Measurements from ENCODE around the gene INAFM1. TPM values are rescaled to one million over a fixed set of nuclear protein-coding genes. Genes with fewer than 3 reads are reported as not detected.

The INAFM1 gene
- total and polyA plus RNA-seq, 4 donors: 1.5 to 2.5 (median 1.9) TPM

Small RNA genes within 50 kb of the gene (small RNA-seq; reads per million reads assigned to genes)
- gene MIR3190: not detected

Other genes with a start within 250 kb of the INAFM1 start
- 10 to 100 TPM; 11.5 to 12.4 TPM for gene TMEM160, start 226.3 kb upstream of the INAFM1 start, total RNA-seq
- 10 to 100 TPM; 32.1 to 49.2 TPM for gene TMEM160, start 226.3 kb upstream of the INAFM1 start, polyA plus RNA-seq
- gene ZC3H4, start 161.1 kb upstream of the INAFM1 start, total RNA-seq: 10 to 100 TPM in 1 of 2 donors, 1 to 10 TPM in 1; 7.7 to 11.8 TPM
- gene ZC3H4, start 161.1 kb upstream of the INAFM1 start, polyA plus RNA-seq: 1 to 10 TPM; 2.9 to 4.8 TPM
- 10 to 100 TPM; 22.3 to 31.8 TPM for gene SAE1, start 144.1 kb upstream of the INAFM1 start, total RNA-seq
- gene SAE1, start 144.1 kb upstream of the INAFM1 start, polyA plus RNA-seq: 10 to 100 TPM; 19.0 to 31.7 TPM
- 1 to 10 TPM; 1.0 to 2.1 TPM for gene BBC3, start 43.7 kb upstream of the INAFM1 start, total RNA-seq
- 1 to 10 TPM in 1 of 2 donors, under 1 TPM in 1; 0.35 to 2.6 TPM for gene BBC3, start 43.7 kb upstream of the INAFM1 start, polyA plus RNA-seq
- gene CCDC9, start 18.4 kb upstream of the INAFM1 start, total RNA-seq: 1 to 10 TPM; 2.8 to 8.1 TPM
- 1 to 10 TPM; 1.4 to 8.0 TPM for gene CCDC9, start 18.4 kb upstream of the INAFM1 start, polyA plus RNA-seq
- 1 to 10 TPM; 1.8 to 5.3 TPM for gene C5AR1, start 35.0 kb downstream of the INAFM1 start, total RNA-seq
- gene C5AR1, start 35.0 kb downstream of the INAFM1 start, polyA plus RNA-seq: 1 to 10 TPM; 2.5 to 3.9 TPM
- gene C5AR2, start 57.3 kb downstream of the INAFM1 start, total RNA-seq: 1 to 10 TPM; 1.8 to 2.8 TPM
- gene C5AR2, start 57.3 kb downstream of the INAFM1 start, polyA plus RNA-seq: 1 to 10 TPM in 1 of 2 donors, under 1 TPM in 1; 0.61 to 1.8 TPM
- gene DHX34, start 74.4 kb downstream of the INAFM1 start, total RNA-seq: 10 to 100 TPM in 1 of 2 donors, 1 to 10 TPM in 1; 6.2 to 11.6 TPM
- gene DHX34, start 74.4 kb downstream of the INAFM1 start, polyA plus RNA-seq: 1 to 10 TPM; 3.1 to 6.1 TPM
- 1 to 10 TPM in 1 of 2 donors, under 1 TPM in 1; 0.79 to 1.3 TPM for gene MEIS3, start 144.6 kb downstream of the INAFM1 start, total RNA-seq
- gene MEIS3, start 144.6 kb downstream of the INAFM1 start, polyA plus RNA-seq: under 1 TPM; 0.50 to 0.99 TPM
- under 1 TPM in 1 of 2 donors, not detected in 1; 0.25 TPM for gene SLC8A2, start 197.0 kb downstream of the INAFM1 start, total RNA-seq
- under 1 TPM in 1 of 2 donors, not detected in 1; 0.01 TPM for gene SLC8A2, start 197.0 kb downstream of the INAFM1 start, polyA plus RNA-seq
- 1 to 10 TPM; 2.3 to 3.6 TPM for gene KPTN, start 209.3 kb downstream of the INAFM1 start, total RNA-seq
- gene KPTN, start 209.3 kb downstream of the INAFM1 start, polyA plus RNA-seq: 1 to 10 TPM; 4.4 to 6.0 TPM
- gene NAPA, start 240.2 kb downstream of the INAFM1 start, total RNA-seq: 100 to 1,000 TPM in 1 of 2 donors, 10 to 100 TPM in 1; 73.4 to 116 TPM
- gene NAPA, start 240.2 kb downstream of the INAFM1 start, polyA plus RNA-seq: 100 to 1,000 TPM; 125 to 132 TPM

All from liver (tissue), 5 donors.